EH (cell line): ENCODE measurements around the gene ARHGDIG.
A peak's percentile ranks its signal among the peaks of the same experiment; 100 is the strongest.
"Not testable (repeated sequence)": the region's sequence is repeated elsewhere in the genome, so short reads cannot be mapped to it uniquely, and the experiment has no call there.

Experiments used
- DNase-seq: peaks from one replicate; pipeline ENCODE4 v3.0.0-alpha.2; 2015; ENCODE audit warnings: low read depth

Gene ARHGDIG

GRCh38 chr16:263944-264343, 16.4 kb upstream of the ARHGDIG start:
- DNase-seq = no peak

DNA sequence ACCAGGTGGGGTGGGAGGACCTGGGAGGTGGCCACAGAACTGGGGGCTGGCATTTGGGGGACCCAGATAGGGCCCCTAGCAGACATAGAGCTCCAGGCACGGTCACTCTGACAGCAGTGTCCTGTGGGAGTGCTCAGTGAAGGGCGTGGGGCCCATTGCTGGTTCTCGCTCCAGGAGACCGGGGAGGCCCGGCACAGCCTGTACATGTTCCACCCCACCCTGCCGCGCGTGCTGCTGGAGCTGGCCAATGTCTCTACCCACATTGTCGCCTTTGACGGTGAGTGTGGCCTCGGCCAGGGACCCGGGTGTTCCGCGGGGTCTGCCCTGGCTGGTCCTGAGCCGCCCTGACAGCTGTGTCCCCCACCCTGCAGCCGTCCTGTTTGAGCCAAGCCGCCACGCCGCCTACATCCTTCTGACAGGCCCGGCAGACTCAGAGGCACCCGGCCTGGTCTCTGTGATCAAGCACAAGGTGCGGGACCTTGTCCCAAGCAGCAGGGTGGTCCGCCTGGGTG, 15.9 kb upstream of the ARHGDIG start:
- no peak for DNase-seq

- DNase-seq = no peak
Measured at GRCh38 chr16:265002-265529, 15.3 kb upstream of the ARHGDIG start.

DNA sequence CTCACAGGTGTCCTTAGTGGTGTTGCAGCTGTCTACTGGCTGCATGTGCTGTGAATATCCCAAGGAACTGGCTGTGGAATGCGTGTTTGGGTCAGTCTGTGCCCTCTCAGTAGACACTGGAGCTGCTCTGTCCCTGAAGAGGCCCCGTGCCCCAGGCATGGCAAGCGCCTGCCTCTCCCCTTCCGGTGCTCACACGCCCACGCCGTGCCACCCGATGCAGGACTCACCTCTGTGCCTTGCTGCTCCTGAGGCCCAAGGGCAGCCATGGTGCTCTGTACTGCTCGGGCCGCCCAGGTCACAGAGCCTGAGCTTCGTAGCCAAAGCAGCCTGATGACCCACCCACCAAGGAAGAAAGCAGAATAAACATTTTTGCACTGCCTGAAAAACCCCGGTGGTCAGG, 14.7 kb upstream of the ARHGDIG start:
- no peak for DNase-seq

DNA sequence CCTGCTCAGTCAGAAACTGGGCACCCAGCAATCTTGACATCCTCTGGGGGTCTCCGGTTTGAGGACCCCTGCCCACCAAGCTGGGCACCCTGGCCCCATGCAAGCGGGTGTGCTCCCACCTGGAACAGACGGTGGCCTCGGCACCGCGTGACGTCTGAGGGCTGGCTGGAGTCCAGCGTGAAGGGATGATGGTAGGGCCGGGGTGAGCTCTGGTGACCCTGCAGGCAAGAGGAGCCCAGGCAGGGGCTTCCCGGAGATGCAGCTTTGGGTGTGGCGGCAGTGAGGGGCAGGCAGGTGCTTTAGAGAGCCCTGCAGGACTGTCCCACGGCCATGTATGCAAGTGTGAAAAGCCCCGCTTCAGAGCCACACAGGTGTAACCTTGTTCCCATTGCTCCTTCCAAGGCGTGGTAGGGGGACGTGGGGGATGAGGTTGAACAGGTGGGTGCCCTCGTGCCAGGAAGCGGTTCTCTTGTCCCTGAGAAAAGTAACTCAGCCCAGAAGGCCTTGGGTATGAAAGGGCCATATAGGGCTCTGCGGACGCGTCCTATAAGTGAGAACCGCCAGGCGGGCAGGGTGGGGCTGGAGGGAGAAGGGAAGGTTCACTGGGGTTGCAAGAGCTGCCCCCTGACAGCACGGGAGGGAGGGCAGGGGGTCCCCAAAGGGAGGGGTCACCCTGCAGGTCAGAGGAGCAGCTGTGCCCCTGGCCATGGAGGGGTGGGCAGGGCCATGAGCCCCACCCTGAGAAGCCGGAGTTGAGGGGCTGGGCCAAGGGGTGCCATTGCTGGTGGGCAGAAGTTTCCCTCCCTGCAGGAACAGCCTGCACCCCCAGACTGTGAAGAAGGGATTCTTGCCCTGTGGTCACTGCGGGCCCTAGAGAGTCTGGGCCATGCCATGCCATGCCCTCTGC, 13.9 kb upstream of the ARHGDIG start:
- no peak for DNase-seq

DNA sequence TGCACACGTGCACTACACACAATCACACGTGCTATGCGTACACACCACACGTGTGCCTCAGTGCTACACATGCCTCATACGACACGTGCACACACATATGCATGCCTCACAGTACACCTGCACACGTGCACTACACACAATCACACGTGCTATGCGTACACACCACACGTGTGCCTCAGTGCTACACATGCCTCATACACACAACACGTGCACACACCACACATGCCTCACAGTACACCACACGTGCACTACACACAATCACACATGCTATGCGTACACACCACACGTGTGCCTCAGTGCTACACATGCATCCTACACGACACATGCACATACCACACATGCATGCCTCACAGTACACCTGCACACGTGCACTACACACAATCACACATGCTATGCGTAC, 12.8 kb upstream of the ARHGDIG start:
- DNase-seq = not testable (repeated sequence)

DNA sequence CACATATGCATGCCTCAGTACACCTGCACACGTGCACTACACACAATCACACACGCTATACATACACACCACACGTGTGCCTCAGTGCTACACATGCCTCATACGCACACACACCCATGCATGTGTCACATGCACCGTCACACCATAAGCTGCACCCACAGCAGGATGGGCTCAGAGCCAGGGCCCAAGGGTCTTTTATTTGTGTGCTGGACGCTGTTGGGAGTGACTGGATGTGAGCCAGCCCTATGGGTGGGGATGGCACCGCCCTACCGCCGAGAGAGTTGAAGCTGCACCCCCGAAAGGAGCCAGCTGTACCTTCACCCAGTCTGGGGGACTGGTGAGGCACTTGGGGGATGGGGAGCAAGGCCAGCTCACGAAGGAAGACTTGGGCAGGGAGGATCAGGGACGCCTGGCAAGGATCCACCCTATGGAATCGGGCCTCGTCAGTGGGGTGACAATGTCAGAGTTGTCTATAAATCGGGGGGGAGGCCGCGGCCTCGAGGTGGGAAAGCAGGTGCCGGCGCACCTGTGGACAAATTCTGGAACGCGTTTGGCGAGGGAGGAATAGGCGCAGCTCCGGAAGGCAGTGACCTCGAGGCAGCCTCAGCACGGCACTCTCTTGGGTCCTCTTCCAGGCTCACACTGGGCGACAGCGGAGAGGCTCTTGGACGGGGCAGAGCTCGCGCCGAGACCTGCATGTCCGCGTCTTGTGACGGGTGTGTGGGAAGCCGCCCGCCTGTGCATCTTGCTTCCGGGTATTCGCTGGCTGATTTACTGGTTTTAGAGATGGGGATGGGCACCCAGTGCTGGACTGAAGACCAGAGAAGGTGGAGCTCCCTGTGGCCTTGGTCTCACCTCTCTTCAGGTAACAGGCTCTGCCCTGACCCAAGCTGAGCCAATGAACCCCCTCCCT, 12.0 kb upstream of the ARHGDIG start:
- DNase-seq = no peak

- no peak for DNase-seq
Measured at GRCh38 chr16:269061-269796, 11.2 kb upstream of the ARHGDIG start.

DNA sequence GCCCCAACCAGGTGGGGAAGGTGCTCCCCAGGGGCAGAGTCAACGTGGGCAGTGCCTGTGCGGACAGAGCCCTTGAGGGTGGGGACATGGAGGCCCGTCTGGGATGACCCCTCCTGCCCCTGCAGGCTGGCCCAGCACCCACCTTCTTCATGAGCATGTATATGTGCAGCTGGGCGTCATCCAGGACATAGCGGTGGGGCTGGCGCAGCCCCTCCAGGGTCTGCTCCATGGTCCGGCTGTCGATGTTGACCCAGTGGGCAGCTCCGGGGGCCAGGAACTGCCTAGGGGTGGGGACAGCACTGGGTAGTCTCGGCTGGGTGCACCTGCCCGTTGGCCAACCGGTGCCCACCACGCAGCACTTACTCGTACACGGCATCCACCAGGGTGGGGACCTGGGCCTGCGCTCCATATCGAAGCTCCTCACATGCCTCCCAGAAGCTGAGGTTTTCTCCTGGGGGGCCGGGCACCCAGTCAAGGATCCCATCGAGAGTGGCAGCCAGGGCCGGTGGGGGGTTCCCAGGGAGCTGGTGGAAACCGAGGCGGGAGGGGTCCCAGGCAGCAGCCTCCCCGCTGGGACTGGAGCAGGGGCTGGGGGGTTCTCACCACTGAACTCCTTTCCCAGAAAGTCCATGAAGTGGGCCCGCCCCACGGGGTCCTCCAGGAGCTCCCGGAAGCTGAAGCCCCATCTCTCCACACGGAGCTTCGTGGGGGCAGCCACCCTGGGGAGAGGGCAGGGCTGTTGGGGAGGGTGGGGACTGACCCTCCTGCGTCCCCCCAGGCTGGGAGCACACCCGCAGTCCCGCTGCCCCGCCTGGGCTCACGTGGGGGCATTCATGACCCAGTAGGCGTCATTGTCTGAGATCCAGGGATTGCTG, 9.8 kb upstream of the ARHGDIG start:
- no peak for DNase-seq

DNA sequence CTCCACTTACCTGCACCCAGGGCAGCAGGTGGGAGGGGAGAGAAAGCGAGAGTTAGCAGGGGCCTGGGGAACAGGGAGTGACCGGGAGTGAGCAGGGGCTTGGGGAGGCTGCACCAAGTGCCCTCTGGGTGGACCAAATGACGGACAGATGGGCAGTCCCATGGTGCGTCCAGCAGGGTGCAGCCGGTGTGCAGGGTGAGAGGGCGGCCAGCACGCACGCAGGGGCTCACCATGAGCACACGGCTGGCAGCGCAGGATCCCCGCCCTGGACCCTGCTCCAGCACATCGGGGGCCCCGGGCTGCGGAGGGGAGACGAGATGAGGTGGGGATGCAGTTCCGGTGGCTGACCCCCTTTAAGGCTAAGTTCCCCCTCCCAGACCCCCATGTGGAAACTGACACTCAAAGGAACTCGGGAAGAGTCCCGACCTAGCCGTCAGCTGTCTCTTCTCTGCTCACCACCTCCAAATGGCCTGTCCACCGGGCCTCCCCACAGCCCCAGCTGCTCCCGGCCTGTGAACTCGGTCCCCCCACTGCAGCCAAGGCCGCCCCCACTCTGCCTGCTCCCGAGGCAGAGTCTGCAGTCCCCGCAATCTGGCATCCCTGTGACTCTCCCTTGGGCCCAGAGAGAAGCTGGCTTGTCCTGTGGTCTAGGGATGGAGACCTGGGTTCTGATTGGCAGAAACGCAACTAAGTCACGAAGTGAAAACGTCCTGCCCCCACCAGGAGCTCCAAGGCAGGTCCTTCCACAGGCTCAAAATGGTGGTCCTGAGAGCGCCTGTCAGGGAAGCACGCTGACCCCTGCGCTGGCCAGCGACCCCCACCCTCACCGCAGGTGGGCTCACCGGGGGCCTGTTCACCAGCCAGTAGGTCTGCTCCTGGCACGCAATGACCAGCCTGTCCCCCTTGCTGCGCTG, 7.5 kb upstream of the ARHGDIG start:
- DNase-seq = no peak

- no peak for DNase-seq
Measured at GRCh38 chr16:273547-274421, 6.6 kb upstream of the ARHGDIG start.

DNA sequence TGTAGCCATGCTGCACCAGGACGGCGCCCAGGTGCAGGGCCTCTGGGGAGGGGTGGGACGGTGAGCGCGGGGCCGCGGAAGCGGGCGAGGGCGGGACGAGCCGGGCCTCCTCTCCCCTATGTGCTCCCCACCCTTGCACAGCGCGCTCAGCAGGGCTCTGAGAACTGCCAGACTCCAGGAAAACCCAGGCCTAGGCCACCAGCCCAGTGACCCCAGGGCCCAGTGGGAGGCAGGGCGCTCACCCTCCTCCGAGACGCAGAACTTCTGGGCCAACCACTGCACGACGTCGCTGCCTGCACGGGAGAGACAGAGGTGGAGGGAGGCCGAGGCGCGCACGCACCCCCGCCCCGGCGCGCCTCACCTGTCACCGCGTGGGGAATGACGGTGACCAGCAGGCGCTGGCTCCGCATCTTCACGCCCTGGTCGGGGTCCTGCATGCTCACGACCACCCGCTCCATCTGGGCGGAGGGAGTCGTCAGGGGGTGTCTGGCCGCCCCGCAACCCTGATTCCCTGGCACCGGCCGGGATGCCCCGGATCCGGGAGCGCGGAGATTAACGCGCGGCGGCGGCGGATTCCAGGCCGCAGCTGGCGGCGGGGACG, 5.2 kb upstream of the ARHGDIG start:
- no peak for DNase-seq

DNA sequence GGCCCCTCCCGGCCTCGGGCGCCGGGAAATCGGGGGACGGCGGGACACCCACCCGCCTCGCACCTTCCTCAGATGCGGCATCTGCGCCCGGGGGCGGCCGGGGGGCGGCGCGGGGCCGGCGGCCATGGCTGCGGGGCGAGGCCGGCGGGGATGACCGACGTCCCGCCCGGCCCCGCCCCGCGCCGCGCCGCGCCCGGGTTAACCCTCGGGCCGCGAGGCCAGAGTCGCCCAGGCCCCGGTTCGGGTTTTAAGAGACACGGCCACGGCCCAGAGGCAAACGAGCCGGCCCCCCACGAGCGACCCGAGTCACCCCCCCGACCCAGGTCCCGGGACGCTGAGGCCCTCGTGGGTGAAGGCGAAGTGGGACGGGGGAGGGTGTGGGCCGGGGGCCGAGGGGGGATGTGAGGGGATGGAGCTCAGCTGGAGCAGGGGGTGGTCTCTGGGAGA, 4.6 kb upstream of the ARHGDIG start, which contains the start of gene RGS11:
RGS11 (minus strand) TSS at position 159 of the 447 bp plus-strand sequence; CDS start at position 126, 33 bp downstream.
- DNase-seq = no peak

- DNase-seq = no peak
Measured at GRCh38 chr16:276426-277077, 3.8 kb upstream of the ARHGDIG start.

DNA sequence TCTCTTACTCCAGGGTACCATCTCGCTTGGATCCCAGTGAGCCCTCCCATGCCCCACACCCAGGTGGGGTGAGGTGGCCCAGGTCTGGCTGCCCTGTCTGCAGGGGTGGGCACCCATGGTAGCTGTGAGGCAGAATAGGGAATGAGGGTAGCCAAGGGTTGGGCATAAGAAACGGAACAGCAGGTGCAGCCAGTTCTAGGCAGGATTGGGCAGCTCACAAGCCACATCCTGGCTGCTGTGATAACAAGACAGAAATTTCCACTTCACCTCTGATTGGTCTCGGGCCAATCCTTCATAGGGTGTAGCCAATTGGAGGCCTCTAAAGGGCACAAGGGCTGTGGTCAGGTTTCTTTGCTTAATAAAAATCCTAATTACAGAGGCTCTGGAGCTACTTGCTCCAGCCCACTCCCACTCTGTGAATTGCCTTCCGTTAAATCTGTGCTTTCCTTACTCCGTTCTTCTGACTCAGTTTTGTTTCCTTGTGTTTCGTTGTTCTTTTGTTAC, 1.5 kb upstream of the ARHGDIG start:
- DNase-seq = peak; percentile 35

DNA sequence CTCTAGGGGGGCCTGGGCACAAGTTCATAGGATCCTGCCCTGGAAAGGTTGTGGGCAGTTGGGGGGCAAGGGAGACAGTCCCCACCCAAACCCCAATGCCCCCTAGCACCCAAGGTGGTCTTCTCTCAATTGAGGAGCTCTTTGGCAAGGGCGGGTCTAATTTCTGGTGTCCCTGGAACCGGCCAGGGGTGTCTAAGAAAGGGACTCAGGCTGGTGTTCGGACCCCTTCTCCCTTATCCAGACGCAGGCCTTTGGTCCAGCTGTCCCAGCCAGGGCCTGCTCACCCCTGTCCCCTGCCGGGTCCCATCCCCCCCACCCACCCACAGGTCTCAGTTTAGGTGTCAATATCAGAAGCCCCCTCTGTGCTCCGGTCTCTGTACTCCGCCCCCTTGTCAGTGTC, 860 bp upstream of the ARHGDIG start:
- DNase-seq = no peak

GRCh38 chr16:280005-280460, 358 bp upstream of the ARHGDIG start:
- no peak for DNase-seq
